HAP-1 (cell line): ENCODE results near the gene CMKLR1.

Experiments
- DNase-seq, 2 experiments: peaks; one replicate each; pipeline ENCODE4 v3.0.0-alpha.2; 2016 to 2020; ENCODE audit warnings: low spot score in 2 of 2
- H3K27me3 ChIP-seq: fragments of 250-450 bp; sonication (Bioruptor Pico); 2 replicates; pipeline ENCODE4 v1.5.1; 2020; ENCODE audit warnings: low read depth, mild to moderate bottlenecking, moderate library complexity
- H3K36me3 ChIP-seq: fragments of 250-450 bp; sonication (Bioruptor Pico); replicated peaks from 2 replicates; pipeline ENCODE4 v1.5.1; 2020; ENCODE audit warnings: mild to moderate bottlenecking
- H3K4me1 ChIP-seq: fragments of 250-450 bp; sonication (Bioruptor Pico); 2 replicates; pipeline ENCODE4 v1.5.1; 2020; ENCODE audit warnings: mild to moderate bottlenecking
- H3K4me3 ChIP-seq: fragments of 250-450 bp; sonication (Bioruptor Pico); 2 replicates; pipeline ENCODE4 v1.5.1; 2020; ENCODE audit warnings: mild to moderate bottlenecking, moderate library complexity
- H3K9me3 ChIP-seq: fragments of 250-450 bp; sonication (Bioruptor Pico); 2 replicates; pipeline ENCODE4 v1.5.1; 2020; ENCODE audit warnings: mild to moderate bottlenecking, moderate library complexity
- in situ Hi-C: fragments of 300-500 bp; cut with MboI; formaldehyde crosslinking; loops from 3 replicates; pipeline ENCODE4 v1.14.3; 2020; ENCODE audit warnings: low sequenced_read_pairs, inconsistent platforms, mixed read lengths

CMKLR1 gene

DNA sequence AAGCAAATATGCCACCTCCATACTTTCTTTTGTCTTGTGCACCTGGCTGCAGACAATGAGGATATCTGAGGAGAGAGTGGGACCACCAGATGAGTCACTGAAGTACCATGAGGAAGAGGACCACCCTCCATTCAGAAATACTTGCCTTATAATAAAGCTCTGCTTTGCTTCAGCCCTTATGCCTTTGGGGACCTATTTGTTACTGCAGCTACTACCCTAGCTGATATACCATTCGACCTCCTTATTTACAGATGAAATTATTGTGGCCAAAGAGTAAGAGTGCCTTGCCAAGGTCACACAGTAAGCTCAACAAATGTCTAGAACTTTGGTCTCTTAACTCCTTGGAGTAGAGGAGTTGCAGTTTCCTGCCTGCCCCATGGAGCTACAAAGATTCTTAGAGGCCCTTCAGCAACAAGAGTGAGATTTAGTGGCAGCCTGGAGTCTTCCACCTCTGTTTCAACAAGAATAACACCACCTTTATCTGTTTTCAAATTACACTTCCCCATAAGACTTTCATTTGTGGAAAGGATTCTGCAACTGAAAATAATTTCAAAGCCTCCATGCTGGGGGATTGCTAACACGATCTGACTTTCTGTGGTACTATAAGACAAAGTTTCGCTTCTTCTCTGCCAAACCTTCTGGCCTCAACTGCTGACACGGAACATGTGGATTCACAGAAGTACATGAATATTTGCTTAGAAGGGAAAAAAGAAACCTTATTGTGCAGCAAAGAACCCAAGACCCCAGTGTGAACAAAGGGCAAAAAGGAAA lies 3.6 kb downstream of the CMKLR1 start:
- Histone ChIP-seq H3K4me1 (no peaks in the 10 kb centered on the region), H3K36me3 (no peaks in the 10 kb centered on the region), H3K27me3 (peaks cover 10% of the 10 kb centered on the region; the same call in 1 of the 2 replicates), H3K4me3 (no peak overlapping the region), H3K9me3 (no peaks in the 10 kb centered on the region)
- in situ Hi-C loops: no loop called here
- DNase-seq: no peak

DNA sequence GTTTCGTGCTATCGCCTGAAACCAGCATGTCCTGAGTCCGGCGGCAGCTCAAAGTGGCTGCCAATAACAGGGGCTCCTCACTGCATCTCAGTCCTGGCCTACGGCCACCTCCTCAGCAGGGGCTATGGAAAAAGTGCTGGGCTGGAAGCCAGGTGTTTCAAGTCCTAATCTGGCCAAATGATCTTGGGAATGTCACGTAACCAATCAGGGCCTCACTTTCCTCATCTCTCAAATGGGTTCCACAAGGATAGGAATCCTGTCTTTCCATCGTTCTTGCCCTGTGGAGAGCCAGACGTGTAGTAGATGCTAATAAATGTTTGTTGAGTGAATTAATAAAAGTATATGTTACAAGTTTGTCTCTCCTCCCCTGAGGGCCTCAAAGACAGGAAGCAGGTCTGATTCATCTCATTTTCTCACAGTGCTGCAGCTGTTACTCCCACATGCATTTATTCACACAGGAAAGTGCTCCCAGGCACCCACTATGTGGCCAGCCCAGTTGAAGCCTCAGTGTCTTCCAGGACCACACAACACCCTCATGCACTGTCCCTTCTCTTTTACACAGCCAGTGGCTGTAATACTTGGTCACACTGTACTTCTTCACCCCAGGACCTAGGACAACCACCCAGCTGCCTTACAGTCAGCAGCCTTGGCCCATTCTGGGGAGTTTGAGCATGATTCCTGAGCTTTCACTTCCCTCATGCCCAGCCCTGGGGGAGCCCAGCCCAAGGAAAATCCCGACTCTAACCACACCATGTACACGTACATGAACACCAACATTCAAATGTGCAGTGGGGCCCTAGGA lies 5.0 kb downstream of the CMKLR1 start:
- in situ Hi-C loops: no loop called here
- H3K9me3 ChIP-seq: no peaks in the 10 kb centered on the region
- no peaks in the 10 kb centered on the region for H3K4me1 ChIP-seq
- H3K27me3 ChIP-seq: peaks cover 2% of the 10 kb centered on the region; the same call in 1 of the 2 replicates
- no peak overlapping the region for H3K4me3 ChIP-seq
- no peak for DNase-seq
- H3K36me3 ChIP-seq: no peaks in the 10 kb centered on the region

DNA sequence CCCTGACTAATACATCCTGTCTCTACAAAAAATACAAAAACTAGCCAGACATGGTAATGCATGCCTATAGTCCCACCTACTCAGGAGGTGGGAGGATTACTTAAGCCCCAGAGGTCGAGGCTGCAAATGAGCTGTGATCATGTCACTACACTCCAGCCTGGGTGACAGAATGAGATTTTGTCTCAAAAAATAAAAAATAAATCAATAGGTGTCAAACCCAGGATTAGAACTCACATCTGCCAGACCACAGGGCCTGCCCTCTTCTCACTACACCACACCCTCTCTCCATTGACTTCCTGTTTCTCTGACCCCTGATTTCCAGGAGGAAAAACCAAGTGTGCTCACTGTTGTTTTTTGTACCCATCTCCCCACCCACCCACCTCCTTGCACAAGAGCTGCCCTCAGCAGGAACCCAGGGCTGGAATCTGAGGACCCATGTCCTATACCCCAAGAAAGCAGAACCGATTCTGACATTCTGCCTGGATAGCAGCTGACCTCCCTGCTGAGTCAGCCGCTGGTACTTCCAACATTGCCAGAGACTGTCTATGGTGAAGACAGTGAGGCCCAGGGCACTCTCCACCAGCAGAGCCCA lies 6.2 kb downstream of the CMKLR1 start:
- H3K36me3 ChIP-seq: no peaks in the 10 kb centered on the region
- in situ Hi-C loops: no loop called here
- no peaks in the 10 kb centered on the region for H3K9me3 ChIP-seq
- DNase-seq: no peak
- no peak overlapping the region for H3K4me3 ChIP-seq
- no peaks in the 10 kb centered on the region for H3K27me3 ChIP-seq
- H3K4me1 ChIP-seq: no peaks in the 10 kb centered on the region

DNA sequence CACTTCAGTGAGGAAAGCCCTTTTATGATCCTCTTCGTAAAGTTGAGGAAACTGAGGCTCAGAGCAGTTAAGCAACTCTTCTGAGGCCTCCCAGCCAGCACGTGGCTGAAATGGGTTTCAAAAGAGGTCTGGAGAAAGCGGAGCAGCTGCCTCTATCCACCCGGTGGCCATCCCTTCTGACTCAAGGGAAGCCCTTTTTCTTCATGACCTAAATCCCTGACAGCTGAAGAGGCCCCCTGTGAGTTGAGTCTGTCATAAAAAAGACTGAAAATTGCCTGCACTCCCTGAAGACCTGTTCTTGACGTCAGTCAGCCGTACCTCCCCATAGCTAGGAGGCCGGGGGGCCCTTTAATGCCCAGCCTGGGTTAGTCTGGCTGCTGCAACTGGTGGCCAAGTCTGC lies 10.7 kb downstream of the CMKLR1 start:
- no peak overlapping the region for H3K4me3 ChIP-seq
- no peaks in the 10 kb centered on the region for H3K36me3 ChIP-seq
- DNase-seq: no peak
- no peaks in the 10 kb centered on the region for H3K4me1 ChIP-seq
- H3K9me3 ChIP-seq: no peaks in the 10 kb centered on the region
- no peaks in the 10 kb centered on the region for H3K27me3 ChIP-seq
- in situ Hi-C loops: no loop called here

DNA sequence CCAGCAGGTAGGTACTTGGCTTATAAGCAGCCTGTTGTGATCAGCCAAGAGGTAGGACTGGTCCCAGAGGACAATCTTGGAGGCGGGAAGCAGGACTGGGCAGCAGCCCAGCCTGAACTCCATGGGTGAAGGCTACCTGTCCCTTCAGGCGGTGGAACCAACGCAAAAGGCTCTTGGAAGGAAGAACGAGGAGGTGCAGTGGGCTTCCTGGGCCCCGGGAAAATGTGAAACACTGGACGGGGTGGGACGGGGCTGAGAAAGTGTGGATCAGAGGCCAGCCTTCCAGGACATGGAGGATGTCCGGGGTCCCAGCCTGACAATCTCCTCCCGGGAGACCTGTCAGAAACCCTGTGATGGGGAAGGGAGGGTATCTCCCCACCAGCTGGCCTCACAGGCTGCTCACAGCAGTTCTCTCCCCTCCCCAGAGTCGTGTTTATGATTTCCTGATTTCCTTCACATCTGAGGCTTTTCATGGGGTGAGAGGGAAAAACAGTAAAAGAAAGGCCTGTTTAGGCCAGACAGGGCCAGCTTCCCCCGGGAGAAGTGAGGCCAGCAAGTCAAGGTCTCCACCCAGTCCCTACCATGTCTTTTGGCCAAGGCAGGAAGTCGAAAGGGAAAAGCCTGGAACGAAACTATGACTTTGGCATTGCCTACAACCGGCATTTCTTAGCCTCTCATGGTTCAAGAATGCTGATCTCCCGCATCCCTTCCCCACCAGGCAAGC lies 11.3 kb downstream of the CMKLR1 start:
- H3K4me3 ChIP-seq: no peak overlapping the region
- H3K36me3 ChIP-seq: no peaks in the 10 kb centered on the region
- no peaks in the 10 kb centered on the region for H3K4me1 ChIP-seq
- H3K9me3 ChIP-seq: no peaks in the 10 kb centered on the region
- in situ Hi-C loops: no loop called here
- no peak for DNase-seq
- no peaks in the 10 kb centered on the region for H3K27me3 ChIP-seq

DNA sequence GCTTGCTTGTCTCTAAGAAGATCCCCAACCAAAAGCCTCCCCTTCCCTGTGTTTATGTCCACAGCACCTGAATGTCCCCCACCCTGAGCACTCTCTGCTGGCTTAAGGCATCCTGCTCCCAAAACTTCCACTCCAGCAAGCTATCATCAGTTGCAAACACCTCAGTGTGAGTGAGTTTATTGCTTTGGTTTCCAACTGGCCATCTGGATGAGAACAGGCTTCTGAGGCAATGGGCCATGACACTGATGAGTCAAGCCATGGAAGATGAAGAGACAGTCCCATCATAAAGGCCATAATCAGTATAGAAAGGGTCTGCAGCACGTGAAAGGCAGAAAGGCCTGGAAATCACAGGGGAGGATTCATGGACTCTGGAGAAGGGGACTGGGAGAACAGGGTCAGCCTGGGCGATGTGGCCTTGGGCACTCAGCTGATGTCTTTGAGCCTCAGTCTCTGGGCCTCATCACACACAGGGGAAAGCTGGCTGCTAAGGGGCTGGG lies 12.8 kb downstream of the CMKLR1 start:
- H3K4me3 ChIP-seq: no peak overlapping the region
- DNase-seq: no peak
- no peaks in the 10 kb centered on the region for H3K4me1 ChIP-seq
- no peaks in the 10 kb centered on the region for H3K36me3 ChIP-seq
- in situ Hi-C loops: no loop called here
- no peaks in the 10 kb centered on the region for H3K27me3 ChIP-seq
- H3K9me3 ChIP-seq: no peaks in the 10 kb centered on the region

DNA sequence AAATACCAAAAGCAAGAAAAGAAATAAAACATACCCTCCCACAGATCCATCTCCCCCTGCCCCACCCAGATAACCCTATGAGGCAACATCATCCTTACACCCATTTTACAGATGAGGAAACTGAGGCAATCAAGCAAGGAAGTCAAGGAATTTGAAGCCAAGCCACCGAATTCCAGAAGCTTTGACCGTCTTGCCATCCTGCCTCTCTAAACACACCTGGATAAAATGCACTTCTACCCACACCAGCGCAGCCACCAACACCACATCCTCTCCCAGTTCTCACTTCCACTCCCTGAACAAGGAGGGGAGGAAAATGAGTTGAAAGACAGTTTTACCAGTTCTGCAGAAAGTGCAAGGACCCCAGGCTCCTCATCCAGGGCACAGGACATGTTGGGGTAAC lies 13.6 kb downstream of the CMKLR1 start:
- H3K36me3 ChIP-seq: no peaks in the 10 kb centered on the region
- in situ Hi-C loops: no loop called here

DNA sequence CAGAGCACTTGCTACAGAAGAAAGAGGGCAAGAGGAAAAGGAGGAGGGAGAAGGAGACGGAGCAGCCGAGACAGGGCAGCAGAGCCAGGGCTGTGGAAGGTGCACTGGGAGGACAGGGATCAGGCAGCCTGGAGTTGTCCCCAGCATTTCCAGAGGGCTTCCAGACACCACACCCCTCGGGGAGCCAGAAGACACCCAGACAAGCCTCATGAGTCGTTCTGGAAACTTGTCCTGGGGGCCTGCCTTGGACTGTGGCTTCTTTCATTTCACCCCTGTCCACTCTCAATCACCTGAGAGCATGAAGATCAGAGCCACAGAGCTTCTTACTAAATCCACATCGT lies 14.1 kb downstream of the CMKLR1 start:
- DNase-seq: no peak
- Histone ChIP-seq H3K36me3 (no peaks in the 10 kb centered on the region), H3K4me3 (no peak overlapping the region), H3K27me3 (no peaks in the 10 kb centered on the region), H3K4me1 (no peaks in the 10 kb centered on the region), H3K9me3 (no peaks in the 10 kb centered on the region)
- in situ Hi-C loops: no loop called here

More for the DNA sequence above, 13.6 kb downstream of the CMKLR1 start:
- H3K4me3 ChIP-seq: no peak overlapping the region
- no peak for DNase-seq
- no peaks in the 10 kb centered on the region for H3K9me3 ChIP-seq
- H3K27me3 ChIP-seq: no peaks in the 10 kb centered on the region
- no peaks in the 10 kb centered on the region for H3K4me1 ChIP-seq

DNA sequence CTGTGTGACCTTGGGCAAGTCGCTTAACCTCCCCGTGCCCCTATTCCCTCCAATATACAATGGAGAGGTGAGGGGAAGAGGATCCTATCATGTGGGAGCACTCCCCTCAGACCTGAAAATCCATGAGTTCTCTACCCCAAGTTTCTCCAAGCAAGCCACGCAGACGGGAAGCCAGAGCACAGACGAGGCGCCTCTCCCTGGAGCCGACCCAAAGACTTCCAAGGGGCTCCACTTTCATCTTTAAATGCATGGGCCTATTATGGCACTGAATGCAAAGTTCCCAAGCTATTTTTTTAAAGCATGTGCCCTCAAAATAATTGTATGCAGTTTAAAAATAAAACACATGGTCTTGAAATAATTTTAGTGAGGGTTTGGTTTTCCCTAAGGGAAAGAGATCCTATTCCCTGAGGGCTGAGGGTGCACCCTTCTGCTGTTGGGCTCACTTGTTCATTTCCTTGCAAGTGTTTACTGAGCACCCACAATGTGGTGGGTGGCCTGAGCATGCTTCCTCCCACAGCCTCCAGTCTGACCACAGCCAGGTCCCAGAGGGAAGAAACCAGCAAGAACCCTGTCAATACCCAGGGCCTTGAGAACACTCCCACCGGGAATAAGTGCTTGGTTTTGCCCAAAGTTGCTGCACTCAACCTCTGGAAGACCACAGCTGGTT lies 14.6 kb downstream of the CMKLR1 start:
- no peak overlapping the region for H3K4me3 ChIP-seq
- no peaks in the 10 kb centered on the region for H3K4me1 ChIP-seq
- no peaks in the 10 kb centered on the region for H3K9me3 ChIP-seq
- no peak for DNase-seq
- H3K36me3 ChIP-seq: no peaks in the 10 kb centered on the region
- no peaks in the 10 kb centered on the region for H3K27me3 ChIP-seq
- in situ Hi-C loops: no loop called here

DNA sequence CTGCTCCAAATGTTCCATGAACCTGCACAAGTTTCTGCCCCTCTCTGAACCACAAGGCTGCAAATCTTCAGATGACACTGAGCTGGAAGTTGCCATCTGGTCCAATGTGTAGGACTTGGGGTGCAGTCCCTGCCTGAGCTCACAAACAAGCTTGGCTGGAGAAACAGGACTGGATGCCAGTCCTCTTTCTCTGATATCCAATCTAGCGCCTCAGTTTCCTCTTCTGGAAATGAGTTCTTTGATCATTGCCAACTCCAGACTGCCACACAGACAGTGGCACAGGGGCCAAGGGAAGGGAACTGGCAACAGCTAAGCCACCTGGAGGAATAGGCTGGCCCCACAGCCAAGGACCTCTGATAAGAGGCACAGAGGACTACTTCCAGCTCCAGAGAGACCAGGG lies 15.5 kb downstream of the CMKLR1 start:
- no peaks in the 10 kb centered on the region for H3K9me3 ChIP-seq
- H3K4me3 ChIP-seq: no peak overlapping the region
- in situ Hi-C loops: no loop called here
- DNase-seq: no peak
- H3K4me1 ChIP-seq: no peaks in the 10 kb centered on the region
- no peaks in the 10 kb centered on the region for H3K27me3 ChIP-seq
- H3K36me3 ChIP-seq: no peaks in the 10 kb centered on the region

DNA sequence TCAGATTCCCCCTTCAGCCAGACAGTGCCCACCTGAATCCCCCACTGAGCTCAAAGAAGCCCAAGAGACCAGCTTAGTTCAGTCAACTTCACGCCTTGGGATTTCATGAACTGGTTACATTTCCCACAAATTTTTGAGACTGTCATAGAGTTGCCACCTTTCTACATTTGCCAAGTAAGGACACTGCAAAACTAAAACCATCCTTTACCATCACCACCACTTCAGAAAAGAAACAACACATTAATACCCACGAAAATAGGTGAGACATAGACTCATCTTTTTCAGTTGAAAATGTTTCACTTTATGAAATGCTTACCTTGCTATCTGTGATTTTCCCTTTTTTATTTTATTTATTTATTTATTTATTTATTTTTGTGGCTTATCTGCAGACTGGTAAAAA lies 16.1 kb downstream of the CMKLR1 start:
- Histone ChIP-seq H3K36me3 (no peaks in the 10 kb centered on the region), H3K27me3 (no peaks in the 10 kb centered on the region), H3K4me1 (no peaks in the 10 kb centered on the region), H3K4me3 (no peak overlapping the region), H3K9me3 (no peaks in the 10 kb centered on the region)
- in situ Hi-C loops: no loop called here
- DNase-seq: no peak

DNA sequence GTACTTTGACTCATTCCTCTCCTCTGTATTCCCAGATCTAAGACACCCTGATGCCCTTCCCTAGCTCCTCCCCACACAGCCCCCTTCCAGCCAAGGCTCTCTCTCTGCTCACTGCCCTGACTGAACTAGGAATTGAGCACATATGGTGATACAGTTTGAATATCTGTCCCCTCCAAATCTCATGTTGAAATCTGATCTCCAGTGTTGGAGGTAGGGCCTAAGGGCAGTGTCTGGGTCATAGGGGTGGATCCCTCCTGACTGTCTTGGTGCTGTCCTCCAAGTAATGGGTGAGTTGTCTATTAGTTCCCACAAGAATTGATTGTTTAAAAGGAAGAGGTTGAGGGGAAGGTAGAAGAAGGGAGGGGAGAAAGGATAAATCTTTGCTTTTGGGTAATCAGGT lies 17.4 kb downstream of the CMKLR1 start:
- Histone ChIP-seq H3K27me3 (no peaks in the 10 kb centered on the region), H3K36me3 (no peaks in the 10 kb centered on the region), H3K4me3 (no peak overlapping the region), H3K9me3 (no peaks in the 10 kb centered on the region), H3K4me1 (no peaks in the 10 kb centered on the region)
- no peak for DNase-seq
- in situ Hi-C loops: no loop called here

DNA sequence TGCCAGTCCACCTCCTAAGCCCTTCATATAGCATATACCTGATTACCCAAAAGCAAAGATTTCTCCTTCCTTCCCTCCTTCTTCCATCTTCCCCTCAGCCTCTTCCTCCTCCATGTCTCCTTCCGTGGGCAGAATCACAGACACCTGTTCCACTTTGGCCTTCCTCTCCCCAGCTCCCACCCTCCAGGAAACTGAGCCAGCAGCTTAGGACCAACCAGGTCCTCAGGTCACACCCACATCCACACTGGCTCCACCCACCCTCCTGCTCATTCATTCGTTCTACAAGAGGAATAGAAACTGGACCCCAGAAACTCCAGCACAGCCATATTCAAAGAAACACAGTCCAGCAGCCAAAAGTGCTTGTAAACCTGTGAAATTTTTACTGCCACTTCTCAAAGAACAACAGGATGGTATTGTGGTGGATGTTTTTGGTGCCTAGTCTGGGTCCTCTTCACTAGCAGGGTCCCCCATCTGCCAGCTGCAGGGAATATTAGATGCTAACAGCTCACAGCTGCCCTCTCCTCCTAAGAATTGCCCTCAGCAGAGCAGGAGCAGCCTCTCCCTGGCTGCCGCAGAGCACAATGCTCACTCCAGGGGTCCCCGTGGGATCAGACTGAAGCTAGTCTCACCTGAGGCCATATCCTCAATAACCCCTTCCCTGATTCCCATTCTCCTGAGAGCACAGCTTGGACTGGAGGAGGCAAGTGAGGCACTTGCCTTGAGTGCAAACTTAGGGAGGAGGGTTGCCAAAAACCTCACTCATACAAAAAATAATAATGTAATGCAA lies 18.4 kb downstream of the CMKLR1 start:
- no peaks in the 10 kb centered on the region for H3K9me3 ChIP-seq
- H3K4me3 ChIP-seq: no peak overlapping the region
- in situ Hi-C loops: no loop called here
- H3K4me1 ChIP-seq: no peaks in the 10 kb centered on the region
- no peaks in the 10 kb centered on the region for H3K36me3 ChIP-seq
- DNase-seq: no peak
- no peaks in the 10 kb centered on the region for H3K27me3 ChIP-seq
